ENCODE results near the gene PTH2R.
"Not testable (repeated sequence)": the region's sequence is repeated elsewhere in the genome, so short reads cannot be mapped to it uniquely, and the experiment has no call there.

Gene PTH2R

DNA sequence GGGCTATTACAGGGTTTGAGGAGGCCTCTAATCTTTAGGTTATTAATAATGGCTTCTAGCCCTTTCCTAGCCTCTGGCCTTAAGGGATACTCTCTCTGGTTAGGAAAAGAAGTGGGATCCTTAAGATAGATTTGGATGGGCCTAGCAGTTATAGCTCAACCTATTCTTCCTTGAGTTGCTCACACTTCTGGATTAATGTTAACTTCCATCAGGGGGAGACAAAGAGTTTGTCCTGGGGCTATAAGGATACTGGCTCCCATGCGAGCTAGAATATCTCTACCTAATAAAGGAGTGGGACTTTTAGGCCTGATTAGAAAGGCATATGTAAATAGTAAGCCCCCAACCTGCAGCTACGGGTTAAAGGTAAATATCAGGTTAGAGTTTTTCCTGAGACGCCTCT lies 14.3 kb upstream of the PTH2R start:
- DNase-seq = no peak

DNA sequence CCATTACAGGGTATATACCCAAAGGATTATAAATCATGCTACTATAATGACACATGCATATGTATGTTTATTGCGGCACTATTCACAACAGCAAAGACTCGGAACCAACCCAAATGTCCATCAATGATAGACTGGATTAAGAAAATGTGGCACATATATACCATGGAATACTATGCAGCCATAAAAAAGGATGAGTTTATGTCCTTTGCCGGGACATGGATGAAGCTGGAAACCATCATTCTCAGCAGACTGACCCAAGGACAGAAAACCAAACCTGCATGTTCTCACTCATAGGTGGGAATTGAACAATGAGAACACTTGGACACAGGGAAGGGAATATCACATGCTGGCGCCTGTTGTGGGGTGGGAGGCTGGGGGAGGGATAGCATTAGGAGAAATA lies 9.8 kb upstream of the PTH2R start:
- DNase-seq = not testable (repeated sequence)

DNA sequence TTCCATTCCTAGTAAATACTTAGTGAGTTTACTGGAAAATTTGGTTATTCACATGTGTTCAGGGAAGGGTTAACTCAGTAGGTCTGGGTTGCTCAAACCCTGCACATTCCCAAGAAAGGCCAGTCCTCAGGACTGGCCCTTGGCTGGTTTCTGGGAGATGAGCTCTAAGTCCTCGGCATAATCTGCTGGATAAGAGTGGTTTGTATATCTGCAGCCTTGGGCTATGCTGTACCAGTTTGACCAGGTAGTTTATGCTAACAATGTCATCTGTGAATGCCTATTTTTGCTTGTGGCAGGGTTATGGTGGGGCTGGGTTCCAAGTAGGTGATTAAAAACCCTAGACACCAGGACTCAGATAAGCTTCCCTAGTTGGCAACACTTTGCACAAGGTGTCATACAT lies 7.4 kb upstream of the PTH2R start:
- no peak for DNase-seq

DNA sequence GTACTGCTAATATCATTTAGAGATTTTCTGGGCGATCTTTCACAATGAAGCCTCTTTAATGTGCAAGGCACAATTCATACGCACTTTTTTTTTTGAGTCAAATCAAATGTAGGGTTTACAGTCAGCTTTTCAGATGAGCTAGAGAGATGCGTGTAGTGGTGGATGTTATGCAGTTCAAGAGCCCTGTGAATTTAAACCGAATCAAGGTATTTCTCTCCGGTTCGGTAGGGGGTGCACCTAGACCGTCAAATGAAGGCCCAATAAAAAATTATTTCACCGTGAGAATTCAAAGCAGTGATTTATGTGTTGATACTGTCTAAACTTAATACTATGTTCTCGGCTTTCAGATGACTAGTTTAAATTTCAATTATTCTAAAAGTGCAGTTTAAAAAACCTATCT lies 1.1 kb downstream of the PTH2R start:
- no peak for DNase-seq

DNA sequence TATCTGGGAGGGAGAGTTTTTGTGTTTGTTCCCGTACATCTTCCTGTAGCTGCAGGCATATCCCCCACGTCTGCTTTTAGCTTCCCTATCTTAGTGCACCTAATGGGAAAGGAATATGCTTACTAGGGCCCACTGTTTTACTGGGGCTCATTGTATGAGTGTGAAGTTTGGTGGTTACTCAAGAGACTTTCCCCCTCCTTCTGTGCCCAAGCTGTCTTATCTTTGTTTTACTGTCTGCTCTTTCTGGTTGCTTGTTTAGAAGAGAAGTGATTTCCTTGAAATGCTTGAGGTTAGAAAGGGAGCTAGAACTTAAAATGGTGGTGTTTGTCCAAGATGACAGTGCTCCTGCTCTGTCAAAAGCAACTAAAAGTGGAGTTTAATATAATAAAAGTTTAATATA lies 7.3 kb downstream of the PTH2R start:
- DNase-seq = no peak

DNA sequence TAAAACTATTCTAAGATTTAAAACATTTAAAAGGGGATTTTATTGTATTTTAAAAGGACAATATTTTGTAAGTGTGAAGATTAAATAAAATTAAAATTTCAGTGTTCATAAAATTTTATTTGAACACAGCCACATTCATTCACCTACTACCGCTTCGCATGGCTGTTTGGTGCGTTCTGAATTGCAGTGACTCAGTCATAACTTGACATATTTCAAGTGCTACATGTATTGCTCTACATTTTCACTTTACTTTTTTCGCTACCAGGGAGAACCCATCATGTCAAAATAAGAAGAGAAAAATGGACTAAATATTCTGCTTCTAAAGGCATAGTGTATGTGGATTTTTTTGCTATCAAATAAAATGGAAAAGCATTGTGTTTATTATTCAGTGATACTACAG lies 8.7 kb downstream of the PTH2R start:
- DNase-seq = no peak

DNA sequence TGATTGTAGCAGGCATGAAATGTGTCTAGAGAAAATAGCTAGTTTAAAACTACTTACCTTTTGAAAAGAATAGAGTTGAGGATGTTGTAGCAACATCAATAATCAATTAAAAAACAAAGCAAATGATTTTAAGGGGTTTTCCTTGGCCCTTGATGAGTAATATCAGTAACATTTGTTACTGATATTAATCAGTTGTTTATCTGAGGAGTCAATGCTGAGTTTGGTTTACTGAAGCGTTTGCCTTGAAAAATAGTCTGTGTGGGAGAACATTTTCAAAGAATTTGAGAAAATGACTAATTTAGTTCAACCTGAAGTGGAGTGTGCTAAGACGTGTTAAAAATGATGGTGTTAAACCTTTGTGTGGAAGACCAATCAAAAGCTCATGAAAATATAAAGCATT lies 9.3 kb downstream of the PTH2R start:
- DNase-seq = no peak

DNA sequence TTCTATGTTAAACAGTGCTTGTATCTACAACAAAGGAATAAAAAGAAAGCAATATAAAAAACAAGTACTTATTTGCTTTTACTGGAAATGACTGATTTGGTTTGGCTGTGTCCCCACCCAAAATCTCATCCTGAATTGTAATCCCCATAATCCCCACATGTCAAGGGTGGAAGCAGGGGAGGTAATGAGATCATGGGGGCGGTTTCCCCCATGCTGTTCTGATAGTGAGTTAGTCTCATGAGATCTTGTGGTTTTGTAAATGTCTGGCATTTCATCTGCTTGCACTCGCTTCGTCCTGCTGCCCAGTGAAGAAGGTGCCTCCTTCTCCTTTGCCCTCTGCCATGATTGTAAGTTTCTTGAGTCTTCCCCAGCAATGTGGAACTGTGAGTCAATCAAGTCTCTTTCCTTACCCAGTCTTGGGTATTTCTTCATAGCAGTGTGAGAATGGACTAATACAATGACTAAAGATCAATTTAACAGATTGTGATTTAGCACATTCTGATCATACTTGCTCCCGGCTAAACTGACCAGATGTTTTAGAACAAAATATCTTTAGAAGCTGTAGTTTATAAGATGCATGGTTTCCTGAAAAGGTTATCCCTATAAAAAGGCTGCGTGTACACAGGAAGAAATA lies 19.9 kb downstream of the PTH2R start:
- DNase-seq = no peak

DNA sequence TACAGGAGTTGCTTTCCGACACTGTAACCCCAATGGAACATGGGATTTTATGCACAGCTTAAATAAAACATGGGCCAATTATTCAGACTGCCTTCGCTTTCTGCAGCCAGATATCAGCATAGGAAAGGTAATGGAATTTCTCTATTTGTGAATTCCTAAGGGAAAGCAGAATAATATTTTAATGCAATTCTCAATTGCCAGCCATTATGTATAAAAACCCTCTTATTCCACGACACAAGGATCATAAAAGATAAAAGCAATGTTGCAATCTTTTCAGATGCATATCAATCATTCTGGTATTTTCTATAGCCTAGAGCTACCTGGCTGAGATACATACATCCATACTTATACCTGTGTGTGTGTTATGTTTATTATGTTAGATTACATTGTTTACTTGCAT lies 31.2 kb downstream of the PTH2R start:
- no peak for DNase-seq

DNA sequence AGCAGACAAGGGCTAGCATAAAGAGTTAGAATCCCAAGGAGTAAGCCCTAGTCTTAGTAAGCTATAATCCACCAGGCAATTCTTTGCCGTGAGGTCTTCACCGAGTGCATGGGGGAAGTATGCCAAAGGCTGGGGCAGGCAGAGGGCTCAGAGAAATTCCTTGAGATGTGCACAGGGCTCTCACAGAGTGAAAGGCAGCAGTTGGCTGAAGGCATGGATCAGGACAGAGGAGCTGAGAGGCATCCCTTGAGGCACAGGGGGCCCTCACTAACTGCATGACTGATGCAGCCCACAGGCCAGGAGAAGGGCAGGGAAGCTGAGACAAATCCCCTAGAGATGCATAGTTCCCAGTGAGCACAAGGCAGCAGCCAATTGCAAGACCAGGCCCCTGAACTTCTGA lies 34.1 kb downstream of the PTH2R start:
- no peak for DNase-seq

DNA sequence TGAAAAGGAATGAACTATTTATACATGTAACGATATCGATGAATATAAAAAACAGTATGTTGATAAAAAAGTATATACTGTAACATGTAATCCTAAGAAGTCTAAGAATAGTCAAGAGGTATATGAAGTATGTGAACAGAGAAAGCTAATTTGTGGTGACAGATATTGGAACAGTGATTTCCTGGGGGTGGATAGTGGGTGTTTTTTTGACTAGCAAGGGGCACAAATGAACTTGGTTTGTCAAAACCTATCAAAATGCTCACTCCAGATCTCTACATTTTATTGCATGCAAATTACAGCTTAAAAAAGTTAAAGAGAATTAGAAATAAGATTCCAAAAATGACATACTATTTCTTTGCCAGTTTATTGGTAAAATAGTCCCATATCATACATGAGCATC lies 35.4 kb downstream of the PTH2R start:
- no peak for DNase-seq

DNA sequence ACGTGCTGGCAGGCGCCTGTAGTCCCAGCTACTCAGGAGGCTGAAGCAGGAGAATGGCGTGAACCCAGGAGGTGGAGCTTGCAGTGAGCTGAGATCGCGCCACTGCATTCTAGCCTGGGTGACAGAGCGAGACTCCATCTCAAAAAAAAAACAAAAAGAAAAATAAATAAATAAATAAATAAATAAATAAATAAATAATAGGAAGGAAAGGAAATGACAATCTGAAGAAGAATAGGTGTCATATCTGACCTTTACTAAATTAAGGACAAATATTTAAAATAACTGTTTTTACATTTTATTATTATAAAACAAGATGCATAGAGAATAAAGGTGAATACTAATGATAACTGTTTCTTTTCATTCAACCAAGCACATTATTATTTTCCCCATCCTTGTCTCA lies 40.9 kb downstream of the PTH2R start:
- DNase-seq = not testable (repeated sequence)

DNA sequence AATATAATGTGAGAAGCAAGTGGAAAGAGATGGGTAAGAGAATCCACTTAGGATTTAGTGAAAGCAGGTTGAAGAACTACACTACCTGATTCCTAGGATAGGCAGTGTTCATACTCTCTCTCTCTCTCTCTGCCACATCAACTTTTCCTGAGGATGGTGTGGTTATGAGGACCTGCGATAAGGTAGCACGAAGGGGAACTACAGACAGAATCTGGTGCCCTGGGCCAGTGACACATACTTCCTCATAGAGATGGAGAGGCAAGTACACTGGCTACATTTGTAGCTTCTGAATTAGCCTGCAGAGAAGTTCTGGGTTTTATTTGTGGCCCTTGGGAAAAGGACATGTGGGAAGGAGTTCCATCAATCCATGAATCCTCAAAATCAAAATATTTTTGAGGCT lies 44.5 kb downstream of the PTH2R start:
- DNase-seq = no peak

DNA sequence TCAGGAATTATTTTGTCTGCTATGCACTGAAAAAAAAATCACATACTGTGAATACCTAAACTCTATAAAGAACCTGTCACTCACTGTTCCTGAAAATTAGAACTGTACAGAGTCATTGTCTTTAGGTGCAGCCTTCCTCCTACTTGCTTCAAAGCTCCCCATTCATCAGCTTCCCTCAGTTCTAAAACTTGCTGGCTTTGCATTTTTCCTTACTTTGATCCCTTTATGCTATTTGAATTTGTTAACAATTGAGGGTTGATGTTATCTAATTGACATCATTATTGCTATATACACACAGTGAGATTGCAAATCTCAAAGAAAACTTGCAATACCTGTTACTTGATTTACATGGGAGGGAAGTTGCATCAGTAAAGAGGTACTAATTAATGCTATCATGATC lies 48.3 kb downstream of the PTH2R start:
- DNase-seq = no peak

DNA sequence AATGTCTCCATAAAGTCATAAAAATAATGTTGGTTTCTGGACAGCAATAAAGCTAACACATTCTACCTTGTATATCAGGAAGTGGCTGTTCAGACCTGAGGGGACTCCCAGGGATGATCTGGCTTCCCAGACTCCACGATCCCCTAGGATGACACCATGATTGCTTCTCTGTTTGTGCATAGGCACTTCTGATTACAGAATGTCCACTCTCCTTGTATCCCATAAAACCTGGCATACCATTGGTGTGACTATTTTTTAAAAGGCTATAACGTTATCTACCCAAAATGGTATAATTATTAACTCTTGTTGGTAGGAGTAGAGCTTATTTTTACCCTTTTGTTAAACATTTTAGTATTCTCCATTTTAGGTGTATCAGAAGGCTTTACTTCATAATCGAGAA lies 57.1 kb downstream of the PTH2R start:
- DNase-seq = no peak

DNA sequence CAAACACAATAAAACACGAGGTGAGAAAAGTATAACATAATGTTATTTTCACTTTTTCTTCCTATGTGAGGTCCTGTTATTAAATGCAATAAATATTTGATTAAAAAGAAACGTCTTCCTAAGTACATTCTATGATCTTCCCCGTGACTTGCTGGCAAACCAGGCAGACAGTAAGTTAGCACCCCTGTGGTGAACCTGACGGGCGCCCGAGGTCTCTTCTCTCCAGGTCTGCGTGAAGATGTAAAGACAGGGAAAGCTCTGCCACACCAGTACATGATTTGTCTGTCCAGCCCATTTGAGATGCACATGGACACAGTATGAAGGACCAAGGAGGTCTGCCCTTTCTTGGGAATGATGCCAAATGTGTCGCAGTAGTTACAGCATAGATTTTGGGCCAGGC lies 57.6 kb downstream of the PTH2R start:
- DNase-seq = no peak

DNA sequence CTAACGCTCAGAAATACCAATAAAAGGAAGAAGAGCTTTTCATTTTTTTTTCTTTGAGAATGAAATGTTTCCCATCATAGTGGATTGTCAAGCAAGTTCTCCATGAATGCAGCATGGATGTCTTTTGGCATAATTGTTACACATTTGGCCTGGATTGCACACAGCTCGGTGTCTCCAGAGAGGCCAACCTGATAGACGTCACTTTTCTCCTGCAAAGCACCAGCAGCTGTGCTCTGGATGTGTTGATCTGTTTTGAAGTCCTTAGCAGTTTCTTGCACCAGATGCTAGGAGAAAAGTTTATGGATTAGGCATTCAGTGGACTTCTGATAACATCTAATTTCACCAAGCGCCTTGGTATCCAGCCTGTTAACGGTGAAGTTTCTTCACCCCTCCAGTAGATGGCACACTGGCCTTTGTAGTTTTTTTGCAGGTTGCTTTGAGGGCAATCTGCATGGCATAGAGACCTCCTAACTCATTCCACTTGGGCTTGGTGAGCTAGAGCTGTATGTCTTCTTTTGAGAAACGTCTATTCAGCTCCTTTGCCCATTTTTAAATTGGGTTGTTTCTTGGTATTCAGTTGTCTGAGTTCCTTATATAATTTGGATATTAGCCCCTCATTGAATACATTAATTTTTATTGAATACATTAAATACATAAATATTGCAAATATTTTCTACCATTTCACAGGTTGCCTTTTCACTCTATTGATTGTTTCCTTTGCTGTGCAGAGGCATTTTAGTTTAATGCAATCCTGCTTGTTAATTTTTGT lies 59.7 kb downstream of the PTH2R start:
- DNase-seq = peak; percentile 77

DNA sequence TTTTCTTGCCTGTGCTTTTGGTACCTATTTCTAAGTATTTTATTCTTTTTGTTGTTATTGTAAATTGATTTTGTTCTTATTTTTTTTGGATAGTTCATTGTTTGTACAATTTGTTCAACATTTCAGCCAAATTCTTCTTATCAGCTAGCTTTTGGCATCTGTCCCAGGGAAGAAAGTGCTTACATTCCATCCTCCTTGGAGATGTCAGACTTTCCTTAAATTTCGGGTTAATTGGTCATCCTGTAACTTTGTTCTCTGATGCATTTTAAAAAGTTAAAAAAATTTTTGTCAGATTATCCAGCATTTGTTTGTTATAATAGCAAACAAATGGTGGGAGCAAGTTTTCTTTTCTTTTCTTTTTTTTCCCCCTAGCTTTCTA lies 60.3 kb downstream of the PTH2R start:
- no peak for DNase-seq

DNA sequence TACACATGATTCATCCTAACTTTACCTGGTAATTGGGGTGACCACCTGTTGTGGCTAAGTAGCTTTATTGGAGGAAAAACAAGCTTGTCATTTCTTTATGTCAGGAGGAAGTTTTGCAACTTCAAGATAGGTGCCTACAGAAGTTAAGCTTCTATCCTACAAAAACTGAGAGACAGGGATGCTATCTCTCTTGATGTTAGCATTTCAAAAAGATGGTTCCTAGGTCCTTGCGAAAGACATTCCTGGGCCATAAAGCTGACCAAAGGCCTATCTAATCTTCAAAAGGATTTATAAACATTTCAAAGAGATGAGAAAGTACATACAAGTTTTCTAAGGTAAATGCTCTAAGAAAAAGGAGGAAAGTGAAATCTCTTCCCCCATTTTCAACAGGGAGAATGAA lies 61.0 kb downstream of the PTH2R start:
- DNase-seq = no peak

DNA sequence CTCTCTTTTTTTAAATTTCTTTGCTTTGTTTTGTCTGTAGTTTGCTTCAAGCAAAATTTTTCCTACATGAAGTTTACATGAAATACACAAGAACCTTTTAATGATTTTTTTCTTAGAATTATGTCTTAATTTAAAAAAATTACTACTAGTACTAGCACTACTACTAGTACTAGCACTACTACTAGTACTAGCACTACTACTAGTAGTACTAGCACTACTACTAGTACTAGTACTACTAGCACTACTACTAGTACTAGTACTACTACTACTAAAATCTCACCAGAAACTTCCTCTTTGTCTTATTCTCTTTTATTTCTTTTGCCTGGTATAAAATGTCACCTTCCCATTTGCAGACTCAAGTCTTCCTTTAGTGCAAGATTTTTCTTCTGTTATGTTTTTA lies 71.1 kb downstream of the PTH2R start:
- no peak for DNase-seq

DNA sequence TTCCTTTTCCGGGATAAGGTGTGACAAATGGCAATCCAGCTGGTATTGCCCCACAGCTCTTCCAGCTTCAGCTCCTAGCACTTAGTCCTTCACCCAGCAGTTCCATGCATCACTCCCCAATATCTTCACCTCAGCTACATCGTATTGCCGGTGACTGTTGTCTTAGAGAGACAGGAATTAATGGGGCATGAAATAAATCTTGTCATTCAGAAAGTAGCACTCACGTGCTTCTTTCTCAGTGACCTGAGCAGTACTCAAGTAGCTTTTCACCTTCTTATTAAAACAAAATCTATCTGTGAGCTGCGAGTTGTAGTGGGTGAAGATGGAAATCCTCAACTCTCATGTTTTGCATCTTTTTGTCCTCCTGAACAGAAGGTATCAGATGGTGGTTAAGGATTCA lies 72.8 kb downstream of the PTH2R start:
- no peak for DNase-seq

DNA sequence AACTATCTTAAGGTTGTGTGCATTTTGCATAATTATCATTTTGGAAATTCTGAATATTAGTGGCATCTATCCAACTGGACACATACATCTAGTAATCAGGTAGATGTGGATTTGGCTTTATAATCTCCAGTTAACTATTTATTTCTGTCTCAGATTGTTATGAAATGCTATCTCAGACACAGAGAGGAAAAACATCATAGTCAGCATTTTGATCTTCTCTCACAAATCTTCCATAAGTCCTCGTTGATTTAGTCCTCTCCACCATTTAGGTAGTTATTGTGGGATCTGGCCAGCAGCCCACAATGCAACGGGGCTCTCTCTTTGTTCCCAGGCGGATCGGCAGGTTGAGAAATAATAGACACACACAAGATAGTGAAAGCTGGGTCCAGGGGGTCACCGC lies 75.4 kb downstream of the PTH2R start:
- DNase-seq = not testable (repeated sequence)

DNA sequence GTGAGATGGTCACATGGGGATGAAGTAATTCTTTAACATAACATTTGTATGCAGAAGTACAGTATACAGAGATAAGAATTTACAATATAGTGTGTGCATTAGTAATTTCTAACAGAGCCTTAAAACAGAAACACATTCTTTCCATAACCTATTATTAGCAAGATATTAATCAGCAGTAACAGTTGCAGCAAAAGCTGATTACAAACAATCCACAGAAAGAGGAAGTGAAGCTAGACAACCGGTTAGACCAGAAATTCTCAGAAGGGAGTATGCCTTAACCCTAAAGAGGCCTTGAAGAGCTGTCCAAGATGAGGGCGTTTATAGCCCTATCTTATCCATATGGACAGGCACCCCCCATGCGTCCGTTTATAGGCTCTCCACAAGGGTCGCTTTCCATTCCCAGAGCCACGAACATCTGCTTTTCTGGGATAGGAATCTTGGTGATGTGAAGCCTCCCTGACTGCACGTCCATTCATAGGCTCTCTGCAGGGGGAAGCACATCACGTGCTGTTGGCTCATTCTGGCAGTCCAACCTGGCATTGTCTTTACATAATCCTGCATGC lies 75.9 kb downstream of the PTH2R start:
- not testable (repeated sequence) for DNase-seq

DNA sequence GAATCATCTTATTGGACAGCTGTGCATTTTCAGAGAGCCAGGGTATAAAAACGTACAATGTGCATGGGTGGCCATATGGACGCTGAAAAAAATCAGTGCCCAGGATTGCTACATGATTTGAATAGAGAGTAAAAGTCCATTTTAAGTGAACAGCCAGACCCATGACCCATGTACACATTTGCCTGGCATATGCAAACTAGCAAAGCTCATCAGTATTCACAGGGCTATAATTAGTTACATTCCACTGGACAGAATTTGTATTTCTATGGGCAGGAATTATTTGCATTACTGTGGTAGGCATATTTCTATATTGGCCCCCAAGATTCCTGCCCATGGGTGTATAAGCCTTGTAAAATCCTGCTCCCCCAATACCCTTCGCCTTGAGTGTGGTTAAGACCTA lies 78.8 kb downstream of the PTH2R start:
- DNase-seq = no peak
